ENCODE data around the gene EML6. TPM values are rescaled to one million over a fixed set of nuclear protein-coding genes. Genes with fewer than 3 reads are reported as not detected.

EML6 gene
- total RNA-seq, 1 experiment from 2014 or later, result 6.6 TPM

DNA sequence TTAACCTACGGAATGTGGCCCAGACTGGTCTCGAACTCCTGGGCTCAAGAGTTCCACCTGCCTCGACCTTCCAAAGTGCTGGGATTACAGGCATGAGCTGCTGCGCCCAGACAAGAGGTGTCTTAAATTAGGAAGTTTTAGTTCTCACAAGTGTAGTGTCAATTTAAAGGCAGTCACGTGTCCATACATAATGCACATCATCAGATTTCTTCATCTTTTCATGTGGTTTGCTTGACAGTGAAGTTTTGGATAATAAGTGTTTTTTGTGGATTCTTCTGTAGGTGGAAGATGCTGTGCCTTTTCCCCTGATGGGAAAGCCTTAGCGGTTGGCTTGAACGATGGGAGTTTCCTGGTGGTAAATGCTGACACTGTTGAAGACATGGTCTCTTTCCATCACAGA, 179.3 kb downstream of the EML6 start:
- ChIA-PET RAD21 (ENCODE audit: low non-redundant PET in 1 of 2, low total read pairs in 2 of 2, uncharacterized antibody in 2 of 2, unreplicated experiment in 2 of 2) (no interaction called here), CTCF (no interaction called here), POLR2A (no interaction called here)
- ATAC-seq (no peak), DNase-seq (ENCODE audit: low read depth, low spot score) (no peak)
- Histone ChIP-seq H3K4me3 (replicated peaks in 1 of 2; ENCODE audit: low read depth in 1 of 2, low read length in 2 of 2) (no peak overlapping the region), H3K9ac (ENCODE audit: low read length) (no peak overlapping the region), H3K9me3 (ENCODE audit: control insufficient read depth in 1 of 2, insufficient read depth in 1 of 2, low read depth in 1 of 2, low read length in 2 of 2) (no peaks in the 10 kb centered on the region), H3K27ac (ENCODE audit: low read depth, low read length) (peak overlapping the region; percentile 80; the same call in 1 of the 2 replicates), H3K4me1 (ENCODE audit: control insufficient read depth in 1 of 2, insufficient read depth in 2 of 2, low read length in 2 of 2) (peaks cover 24 to 46% of the 10 kb centered on the region in 2 experiments), H3K36me3 (ENCODE audit: control insufficient read depth in 1 of 2, insufficient read depth in 2 of 2, low read length in 2 of 2) (no peaks in the 10 kb centered on the region), H3K79me2 (ENCODE audit: insufficient read depth, low read length) (no peaks in the 10 kb centered on the region), H3K27me3 (ENCODE audit: insufficient read depth, low read length) (no peaks in the 10 kb centered on the region), H3K4me2 (ENCODE audit: low read length) (peak overlapping the region; percentile 81), H3K9me2 (ENCODE audit: insufficient read depth) (no peaks in the 10 kb centered on the region), H4K20me1 (ENCODE audit: insufficient read depth) (no peaks in the 10 kb centered on the region), H2AFZ (ENCODE audit: low read depth, low read length, poor library complexity, severe bottlenecking) (no peak overlapping the region)
- no TSS peak for BruUV-seq (replicated peaks)
- no peak for TF ChIP-seq ZFX (IDR thresholded peaks at IDR 0.05)
- no peak for TF ChIP-seq JUND (IDR thresholded peaks at IDR 0.05)
- TF ChIP-seq FOSL1 (IDR thresholded peaks at IDR 0.05; ENCODE audit: low read depth), result no peak
- no peak for TF ChIP-seq EGR1 (IDR thresholded peaks at IDR 0.05; ENCODE audit: low read depth)
- intact Hi-C loops (cut with micrococcal nuclease), result loop anchor here (2.0 to 10.0 kb wide), 3 partner anchors 102 to 612 kb away; partner anchors contain the start of genes CFAP36, CLHC1 and RPS27A

DNA sequence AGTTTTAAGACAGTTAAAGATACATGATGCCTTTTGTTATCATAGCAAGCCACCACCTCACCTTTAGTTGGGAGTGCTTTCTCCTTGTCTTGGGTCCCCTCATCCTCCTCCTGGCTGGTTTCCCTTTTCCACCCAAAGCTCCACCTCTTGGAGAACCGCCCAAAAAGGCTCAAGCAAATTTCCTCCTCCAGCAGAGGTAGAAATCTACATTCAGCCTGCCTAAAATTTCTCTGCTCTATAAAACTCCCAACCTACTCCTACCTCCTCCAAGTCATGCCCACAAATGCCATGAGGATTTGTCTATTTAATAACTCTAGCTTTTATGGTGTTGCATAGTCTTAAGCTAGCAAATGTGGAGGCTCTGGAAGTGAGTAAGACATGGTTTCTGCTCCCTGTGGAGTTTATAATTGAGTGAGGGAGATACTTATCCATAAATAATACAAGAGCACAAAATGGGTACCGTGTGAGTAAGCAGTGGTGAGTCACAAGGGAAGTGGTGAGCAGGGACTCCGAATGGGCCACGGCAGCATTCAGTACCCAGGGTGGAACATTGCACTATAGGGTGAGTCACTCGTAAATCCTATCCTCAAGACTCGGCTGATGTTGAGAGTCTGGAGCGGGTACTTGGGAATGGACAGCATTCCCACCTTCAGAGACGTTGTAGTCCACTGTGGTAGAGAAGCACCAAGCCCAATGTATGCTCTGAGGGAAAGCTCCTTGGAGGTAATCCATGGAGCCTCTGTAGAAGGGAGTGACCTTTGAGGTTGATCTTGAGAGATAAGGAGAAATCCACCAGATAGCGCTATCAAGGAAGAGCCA, 180.5 kb downstream of the EML6 start:
- Histone ChIP-seq H3K9me2 (ENCODE audit: insufficient read depth) (no peaks in the 10 kb centered on the region), H3K79me2 (ENCODE audit: insufficient read depth, low read length) (no peaks in the 10 kb centered on the region), H3K9me3 (ENCODE audit: control insufficient read depth in 1 of 2, insufficient read depth in 1 of 2, low read depth in 1 of 2, low read length in 2 of 2) (no peaks in the 10 kb centered on the region), H3K4me2 (ENCODE audit: low read length) (peak overlapping the region; percentile 81), H3K27me3 (ENCODE audit: insufficient read depth, low read length) (no peaks in the 10 kb centered on the region), H2AFZ (ENCODE audit: low read depth, low read length, poor library complexity, severe bottlenecking) (peak overlapping the region; percentile 76), H3K9ac (ENCODE audit: low read length) (peak overlapping the region; percentile 53), H4K20me1 (ENCODE audit: insufficient read depth) (no peaks in the 10 kb centered on the region), H3K27ac (ENCODE audit: low read depth, low read length) (peak overlapping the region; percentile 80), H3K36me3 (ENCODE audit: control insufficient read depth in 1 of 2, insufficient read depth in 2 of 2, low read length in 2 of 2) (no peaks in the 10 kb centered on the region), H3K4me1 (ENCODE audit: control insufficient read depth in 1 of 2, insufficient read depth in 2 of 2, low read length in 2 of 2) (peaks cover 24 to 46% of the 10 kb centered on the region in 2 experiments), H3K4me3 (replicated peaks in 1 of 2; ENCODE audit: low read depth in 1 of 2, low read length in 2 of 2) (peak overlapping the region; percentile 12 to 46; a peak in 3 of 4 replicates)
- ChIA-PET POLR2A (interaction anchor here (0.7 kb wide), 1 partner anchor 10 kb away, joined by 3 read pairs; no protein-coding TSS in a partner anchor), CTCF (no interaction called here), RAD21 (ENCODE audit: low non-redundant PET in 1 of 2, low total read pairs in 2 of 2, uncharacterized antibody in 2 of 2, unreplicated experiment in 2 of 2) (no interaction called here)
- intact Hi-C loops (cut with micrococcal nuclease), result loop anchor here (1.0 to 10.0 kb wide), 5 partner anchors 101 to 611 kb away; partner anchors contain the start of genes CFAP36, CLHC1, RPS27A and RTN4
- ATAC-seq (peak; percentile 94), DNase-seq (ENCODE audit: low read depth, low spot score) (peak; percentile 96)
- TSS peak; percentile 92 for BruUV-seq (replicated peaks)
- no peak for TF ChIP-seq ZFX (IDR thresholded peaks at IDR 0.05)
- TF ChIP-seq, protein P1, sequence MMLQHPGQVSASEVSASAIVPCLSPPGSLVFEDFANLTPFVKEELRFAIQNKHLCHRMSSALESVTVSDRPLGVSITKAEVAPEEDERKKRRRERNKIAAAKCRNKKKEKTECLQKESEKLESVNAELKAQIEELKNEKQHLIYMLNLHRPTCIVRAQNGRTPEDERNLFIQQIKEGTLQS (IDR thresholded peaks at IDR 0.05), result 0 out of 2 replicates have a peak, but pooled peaks have one; percentile 53
- TF ChIP-seq SIN3A (IDR thresholded peaks at IDR 0.05; ENCODE audit: low read depth), result no peak
- TF ChIP-seq CBX3 (IDR thresholded peaks at IDR 0.05; ENCODE audit: low read depth), result peak; percentile 95; the same call in 1 of the 2 replicates
- TF ChIP-seq RAD21 (IDR thresholded peaks at IDR 0.05; ENCODE audit: low read depth), result peak; percentile 42
- no peak for TF ChIP-seq ZNF274 (IDR thresholded peaks at IDR 0.05; ENCODE audit: low read depth, low read length)
- peak; percentile 60 for TF ChIP-seq POLR2AphosphoS5 (IDR thresholded peaks at IDR 0.05; ENCODE audit: low read depth, low read length)
- no peak for TF ChIP-seq ELF1 (IDR thresholded peaks at IDR 0.05; ENCODE audit: borderline replicate concordance, low read depth)
- TF ChIP-seq TCF7L2 (IDR thresholded peaks at IDR 0.05; ENCODE audit: borderline replicate concordance, extremely low read depth, insufficient read depth, insufficient read length), result no peak
- TF ChIP-seq POLR2A (IDR thresholded peaks at IDR 0.05; ENCODE audit: borderline replicate concordance, extremely low read depth, insufficient read depth, insufficient read length), result no peak
- peak; percentile 99 for TF ChIP-seq JUND (IDR thresholded peaks at IDR 0.05)
- peak; percentile 95 for TF ChIP-seq SP1 (IDR thresholded peaks at IDR 0.05; ENCODE audit: low read depth)
- peak; percentile 84 for TF ChIP-seq SRF (IDR thresholded peaks at IDR 0.05; ENCODE audit: low read depth)
- TF ChIP-seq EGR1 (IDR thresholded peaks at IDR 0.05; ENCODE audit: low read depth), result peak; percentile 38; the same call in 1 of the 2 replicates
- TF ChIP-seq, protein P2, sequence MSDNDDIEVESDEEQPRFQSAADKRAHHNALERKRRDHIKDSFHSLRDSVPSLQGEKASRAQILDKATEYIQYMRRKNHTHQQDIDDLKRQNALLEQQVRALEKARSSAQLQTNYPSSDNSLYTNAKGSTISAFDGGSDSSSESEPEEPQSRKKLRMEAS (IDR thresholded peaks at IDR 0.05), result peak; percentile 78
- peak; percentile 86 for TF ChIP-seq CEBPB (IDR thresholded peaks at IDR 0.05; ENCODE audit: low read depth)
- TF ChIP-seq EZH2phosphoT487 (IDR thresholded peaks at IDR 0.05; ENCODE audit: borderline replicate concordance), result no peak
- peak; percentile 77 for TF ChIP-seq YY1 (IDR thresholded peaks at IDR 0.05; ENCODE audit: extremely low read depth, insufficient replicate concordance, low read depth, low read length)

Data from HCT116 (cell line).